Activated CD4-positive, CD25-positive, alpha-beta regulatory T cell treated with anti-CD3 and anti-CD28 coated beads, Interleukin-2, amount 50 U/mL, for 16 hours (primary cell): ENCODE results near the gene XPC.

Experiments used
- DNase-seq: peaks from one replicate; pipeline ENCODE4 v3.0.0-alpha.2; 2020; ENCODE audit warnings: low read depth, low spot score

Gene XPC

DNA sequence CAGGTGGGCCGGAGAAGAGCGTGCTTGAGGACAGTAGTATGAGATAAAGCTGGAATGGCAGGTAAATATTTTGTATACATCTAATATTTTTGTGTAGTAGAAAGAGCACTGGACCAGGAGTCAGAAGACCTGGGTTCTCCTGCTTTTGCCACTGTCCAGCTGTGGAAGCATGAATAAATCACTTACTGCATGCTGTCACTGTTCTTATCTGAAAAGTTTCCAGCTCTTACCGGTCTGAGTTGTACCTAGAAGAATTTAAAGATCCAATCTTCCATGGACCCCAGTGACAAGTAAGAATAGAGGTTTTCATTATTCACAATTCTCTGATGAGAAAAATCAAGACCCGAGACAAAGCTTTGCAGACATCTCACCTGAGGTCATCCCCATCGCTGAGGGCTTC, 5.9 kb downstream of the XPC start:
- DNase-seq, result no peak

DNA sequence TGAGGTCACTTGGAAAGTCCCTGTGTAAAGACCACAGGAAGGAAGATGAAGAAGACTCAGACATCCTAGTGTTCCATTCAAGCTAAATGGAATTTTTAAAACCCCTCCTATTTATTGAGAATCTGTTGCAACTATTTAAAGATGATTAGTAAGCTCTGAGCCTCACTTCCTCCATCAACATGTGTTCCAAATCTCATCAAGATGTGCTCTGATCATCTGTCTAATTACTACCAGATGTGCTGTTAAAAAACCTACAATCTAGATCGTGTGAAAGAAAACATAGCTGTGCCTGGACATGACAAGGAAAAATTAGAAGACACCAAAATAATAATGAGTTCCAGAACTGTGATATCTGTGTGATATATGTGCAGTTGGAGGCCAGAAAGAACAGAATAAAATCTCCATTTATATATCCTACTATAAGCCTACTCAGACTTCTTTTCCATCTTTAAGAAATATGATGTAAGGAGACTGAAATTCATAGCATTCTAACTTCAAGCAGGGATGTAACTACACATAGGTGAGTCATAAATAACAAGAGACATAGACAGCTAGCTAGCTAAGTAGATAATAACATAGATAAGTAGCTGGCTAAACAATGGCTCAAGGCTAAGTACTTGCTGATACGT, 7.8 kb downstream of the XPC start:
- no peak for DNase-seq

DNA sequence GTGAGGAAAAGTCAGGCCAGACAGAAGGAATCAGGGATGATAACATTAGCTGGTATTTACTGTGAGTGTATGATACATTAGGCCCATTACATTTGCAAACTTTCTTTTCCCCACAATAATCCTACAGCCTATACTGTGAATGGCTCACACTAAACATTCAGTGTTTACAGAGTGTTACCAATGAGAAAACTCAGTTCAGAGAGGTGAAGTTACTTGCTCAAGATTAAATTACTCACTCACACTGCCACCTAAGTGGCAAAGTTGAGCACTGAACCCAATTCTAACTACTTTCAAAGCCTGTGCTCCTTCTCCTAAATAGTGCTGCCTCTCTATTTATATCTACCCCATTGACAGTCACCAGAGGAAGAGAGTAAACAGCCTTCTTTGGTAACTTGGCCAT, 8.5 kb downstream of the XPC start:
- no peak for DNase-seq

DNA sequence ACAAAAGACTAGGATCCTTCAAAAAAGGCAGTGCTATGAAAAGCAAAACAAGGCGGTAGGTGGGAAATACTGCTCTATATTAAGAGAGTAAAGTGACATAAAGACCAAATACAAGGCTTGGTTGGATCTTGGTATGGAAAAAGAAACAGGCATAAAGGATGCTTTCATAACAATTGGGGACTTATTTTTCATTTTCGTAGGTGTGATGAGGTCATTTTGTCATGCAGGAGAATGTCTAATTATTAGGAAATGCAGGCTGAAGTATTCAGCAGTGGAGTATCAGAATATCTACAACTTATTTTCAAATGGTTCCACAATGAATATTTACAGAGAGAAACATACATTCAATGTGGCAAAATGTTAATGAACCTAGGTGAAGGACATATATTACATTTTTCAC, 9.0 kb downstream of the XPC start:
- no peak for DNase-seq

DNA sequence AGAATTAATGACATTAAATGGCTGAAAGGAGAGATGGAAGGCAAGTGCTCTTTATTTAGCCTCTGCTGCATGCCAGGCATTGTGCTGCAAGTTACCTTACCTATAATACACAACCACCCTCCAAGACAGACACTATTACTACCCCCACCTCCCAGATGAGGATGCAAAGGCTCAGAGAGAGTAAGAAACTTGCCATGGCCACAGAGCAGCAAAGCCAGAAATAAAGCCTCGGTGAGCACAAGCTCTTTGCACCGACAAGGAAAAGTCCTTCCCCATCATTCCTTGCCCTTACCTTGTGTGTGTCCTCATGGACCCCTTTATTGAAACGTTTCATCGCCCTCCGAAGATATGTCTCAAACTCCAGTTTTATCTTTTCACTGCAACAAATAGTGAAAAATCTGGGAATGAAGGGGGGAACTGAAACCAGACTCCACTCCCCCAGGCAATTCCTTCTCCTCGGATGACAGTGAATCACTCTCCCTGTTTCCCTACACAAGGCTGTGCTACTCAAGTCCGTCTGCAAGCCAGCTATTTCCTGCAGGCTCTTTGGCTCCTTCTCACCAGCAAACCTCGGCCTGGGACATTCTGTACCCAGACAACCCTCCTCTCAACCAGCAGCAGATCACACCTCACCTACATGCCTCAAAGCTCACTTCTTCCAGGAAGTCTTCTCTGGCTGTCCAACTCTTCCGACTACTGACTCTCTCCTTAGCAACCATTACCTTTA, 11.4 kb downstream of the XPC start:
- DNase-seq, result no peak

DNA sequence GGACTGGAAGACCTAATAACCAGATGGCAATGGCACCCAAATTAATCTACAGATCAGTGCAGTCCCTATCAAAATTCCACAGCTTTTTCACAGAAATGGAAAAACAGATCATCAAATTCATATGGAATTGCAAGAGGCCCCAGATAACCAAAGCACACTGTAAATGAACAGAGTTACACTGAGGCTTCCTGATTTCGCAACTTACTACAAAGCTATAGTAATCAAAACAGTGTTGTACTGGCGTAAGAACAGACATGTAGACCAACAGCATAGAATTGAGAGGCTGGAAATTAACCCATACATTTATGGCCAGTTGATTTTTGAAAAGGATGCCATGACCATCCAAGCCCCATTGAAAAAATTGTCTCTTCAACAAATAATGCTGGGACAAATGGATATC, 16.2 kb downstream of the XPC start:
- no peak for DNase-seq

DNA sequence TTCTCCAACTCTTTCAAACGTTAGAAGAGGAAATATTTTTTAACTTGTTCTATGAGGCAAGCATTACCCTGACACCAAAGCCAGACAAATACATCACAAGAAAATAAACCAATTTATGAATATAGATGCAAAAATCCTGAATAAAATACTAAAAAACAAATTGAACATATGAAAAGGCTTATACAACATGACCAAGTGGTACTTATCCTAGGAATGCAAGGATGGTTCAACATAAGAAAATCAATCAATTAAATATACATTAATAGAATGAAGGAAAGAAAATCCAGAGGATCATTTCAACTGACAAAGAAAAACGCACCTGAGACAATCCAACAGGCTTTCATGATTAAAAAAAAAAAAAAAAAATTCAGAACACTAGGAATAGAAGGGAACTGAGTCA, 17.1 kb downstream of the XPC start:
- DNase-seq, result no peak

DNA sequence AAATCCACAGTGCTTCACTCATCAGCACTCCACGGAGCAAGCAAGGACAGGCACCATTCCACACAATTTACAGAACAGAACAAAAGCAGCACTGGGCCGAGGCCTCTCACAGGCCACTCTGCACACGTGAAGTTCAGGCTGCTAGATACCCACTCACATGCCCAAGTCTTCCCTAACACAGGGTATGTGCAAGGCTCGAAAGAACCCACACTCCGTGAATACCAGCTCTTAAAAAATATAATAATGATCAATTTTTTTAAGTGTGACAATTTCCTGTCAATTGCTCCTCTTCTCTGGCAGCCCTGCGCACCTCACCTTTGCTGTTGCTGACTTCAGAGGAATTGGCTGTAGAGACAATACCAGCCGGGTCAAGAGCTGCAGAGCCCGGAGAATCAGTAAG, 19.0 kb downstream of the XPC start:
- DNase-seq, result no peak

DNA sequence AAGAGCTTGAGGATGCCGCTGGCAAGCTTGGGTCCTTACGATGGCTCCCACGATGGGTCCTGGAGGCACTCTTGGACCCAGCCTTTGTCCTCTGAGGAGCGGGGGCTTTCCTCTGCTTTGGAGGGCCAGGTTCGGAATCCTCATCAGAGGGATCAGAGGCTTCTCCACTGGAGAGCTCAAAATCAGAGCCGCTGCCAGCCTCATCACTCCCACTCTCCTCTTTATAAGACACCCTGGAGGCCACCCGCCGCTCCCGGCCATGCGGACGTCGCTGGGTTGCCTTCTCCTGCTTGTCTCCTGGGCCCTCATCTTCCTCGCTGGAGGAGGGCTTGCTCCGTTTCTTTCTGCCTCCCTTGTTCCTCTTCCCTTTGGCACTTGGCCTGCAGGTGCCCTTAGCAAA, 20.0 kb downstream of the XPC start:
- DNase-seq, result no peak

DNA sequence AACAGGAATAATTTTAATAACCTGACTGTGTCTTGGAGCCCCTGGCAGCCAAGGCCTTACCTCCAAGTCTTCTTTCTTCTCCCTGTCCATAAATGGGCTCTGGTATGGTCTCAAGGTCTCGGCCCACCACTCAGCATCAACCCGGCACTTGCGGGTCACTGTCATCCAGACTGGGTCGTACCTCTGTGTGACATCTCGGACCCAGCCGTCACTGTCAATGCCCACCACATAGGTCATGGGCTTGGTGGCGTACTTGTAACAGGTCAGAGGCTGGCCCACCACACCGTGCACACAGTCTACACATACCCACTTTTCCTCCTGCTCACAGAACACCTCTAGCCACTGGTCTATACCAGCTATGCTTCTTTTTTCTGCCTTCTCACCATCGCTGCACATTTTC, 20.4 kb downstream of the XPC start:
- no peak for DNase-seq

DNA sequence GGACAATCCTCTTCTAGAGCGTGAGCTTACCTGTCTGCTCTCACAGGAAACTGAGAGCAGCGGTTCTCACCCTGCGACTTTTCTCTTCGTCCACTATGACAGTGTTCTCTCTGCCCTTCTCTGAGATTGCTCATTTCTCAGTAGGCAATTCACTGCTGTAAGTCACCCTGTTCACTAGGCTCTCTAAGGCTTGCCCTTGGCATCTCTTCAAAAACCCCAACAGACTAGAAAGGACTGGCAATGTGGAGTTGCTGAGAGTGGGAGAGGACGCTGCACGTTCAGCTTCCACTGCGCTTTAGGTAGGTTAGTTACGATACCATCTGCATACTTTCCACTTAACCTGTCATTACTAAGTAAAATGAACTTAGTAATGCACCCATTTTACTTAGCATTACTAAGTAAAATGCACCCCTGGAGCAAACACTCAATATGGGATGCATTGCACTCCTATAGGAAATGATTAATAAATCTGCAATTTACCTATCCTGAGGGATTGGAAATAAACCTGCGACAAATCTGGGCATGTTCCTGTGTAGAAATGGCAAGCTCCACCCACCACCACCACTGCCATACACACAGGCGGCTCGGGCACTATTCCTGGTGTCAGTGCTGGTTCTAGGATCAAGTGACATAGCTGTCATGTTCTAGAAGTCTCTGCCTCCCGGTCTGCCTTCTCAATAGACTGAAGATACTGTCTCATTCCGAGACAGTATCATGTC, 21.4 kb downstream of the XPC start:
- DNase-seq, result no peak

DNA sequence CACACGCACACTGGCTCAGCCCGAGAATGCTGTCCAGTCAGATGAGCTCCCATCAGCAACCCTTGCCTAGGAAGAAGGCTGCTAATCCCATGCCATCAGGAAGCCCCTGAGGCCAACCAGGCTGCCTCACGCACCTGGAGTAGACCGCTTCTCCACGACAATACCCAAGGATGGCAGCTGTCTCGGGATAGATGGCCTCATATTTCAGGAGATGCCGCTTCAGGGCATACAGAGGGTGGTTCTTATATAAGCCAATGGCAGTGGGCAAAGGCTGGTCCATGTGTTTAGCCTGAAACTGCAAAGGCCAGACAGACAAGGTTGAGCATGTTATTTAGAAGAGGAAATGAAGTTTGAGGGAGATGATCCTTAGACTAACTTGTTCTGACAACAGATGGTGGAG, 22.2 kb downstream of the XPC start:
- DNase-seq, result no peak

DNA sequence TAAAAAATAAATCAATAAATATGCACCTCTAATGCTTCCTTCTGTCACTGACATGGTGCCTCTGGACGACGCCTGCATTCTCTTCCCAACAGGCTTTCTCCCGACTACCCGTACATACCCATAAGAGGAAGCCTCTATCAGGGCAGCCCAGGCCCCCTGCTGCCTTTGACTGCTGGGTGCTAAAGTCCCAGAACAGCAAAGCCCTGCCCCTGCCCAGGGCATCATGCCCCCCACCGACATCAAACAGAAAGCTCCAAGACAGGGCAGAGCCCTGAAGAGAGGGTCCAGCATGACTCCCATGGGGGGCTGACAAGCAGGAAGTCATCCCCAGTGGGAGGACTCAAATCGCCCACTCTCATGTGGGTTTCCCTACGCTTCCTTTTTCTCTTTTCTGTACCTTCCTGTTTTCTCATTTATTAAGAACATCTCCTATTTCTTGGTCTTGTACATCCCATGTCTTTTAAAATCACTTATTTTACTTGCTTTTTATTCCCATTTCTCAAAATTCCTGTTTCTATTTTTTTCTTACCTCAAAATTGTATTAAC, 23.4 kb downstream of the XPC start:
- DNase-seq, result no peak

DNA sequence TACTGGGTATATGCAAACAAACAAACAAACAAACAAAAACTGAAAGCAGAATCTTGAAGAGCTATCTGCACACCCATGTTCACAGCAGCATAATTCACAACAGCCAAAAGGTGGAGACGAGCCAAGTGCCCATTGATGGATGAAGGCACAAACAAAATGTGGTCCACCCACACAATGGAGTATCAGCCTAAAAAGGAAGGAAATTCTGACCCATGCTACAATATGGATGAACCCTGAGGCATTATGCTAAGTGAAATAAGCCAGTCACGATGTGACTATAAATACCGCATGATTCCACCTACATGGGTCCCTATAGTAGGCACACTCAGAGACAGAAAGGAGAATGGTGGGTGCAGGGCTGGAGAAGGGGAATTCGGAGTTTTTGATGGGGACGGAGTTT, 24.1 kb downstream of the XPC start:
- DNase-seq, result no peak

DNA sequence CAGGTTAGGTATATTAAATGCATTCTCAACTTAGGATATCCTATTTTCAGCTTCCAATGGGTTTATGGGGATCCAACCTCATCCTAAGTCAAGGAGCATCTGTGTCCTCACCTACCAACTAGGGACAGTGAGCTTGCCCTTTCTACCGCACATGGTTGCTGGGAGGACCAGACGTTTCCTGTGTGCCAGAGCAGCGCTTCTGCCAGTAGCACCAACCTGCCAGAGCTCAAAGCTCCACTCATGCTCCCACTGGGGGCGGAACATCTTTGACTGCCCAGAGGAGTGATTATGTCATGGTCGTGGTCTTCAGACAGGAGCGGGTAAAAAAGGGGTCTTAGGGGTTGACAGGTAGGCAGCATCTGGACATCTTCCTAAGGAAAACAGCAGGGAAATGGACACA, 24.7 kb downstream of the XPC start:
- DNase-seq, result no peak

DNA sequence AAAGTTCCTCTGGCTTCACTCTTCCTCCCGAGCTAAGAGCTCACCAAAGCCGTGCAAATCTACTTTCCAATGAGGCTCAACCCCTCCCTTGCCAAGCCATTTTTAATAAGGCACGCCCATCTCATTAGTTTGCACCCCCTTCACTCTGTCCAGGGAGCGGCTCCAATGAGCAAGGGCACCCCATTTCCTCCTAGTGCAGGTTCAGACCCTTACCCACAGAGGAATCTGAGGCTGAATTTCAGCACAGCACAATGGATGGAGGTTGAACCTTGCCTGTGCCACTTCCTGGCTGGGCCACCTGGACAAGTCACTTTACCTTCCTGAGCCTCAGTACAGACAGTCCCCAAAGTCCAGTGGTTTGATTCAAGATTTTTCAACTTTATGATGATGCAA, 25.4 kb downstream of the XPC start:
- no peak for DNase-seq

DNA sequence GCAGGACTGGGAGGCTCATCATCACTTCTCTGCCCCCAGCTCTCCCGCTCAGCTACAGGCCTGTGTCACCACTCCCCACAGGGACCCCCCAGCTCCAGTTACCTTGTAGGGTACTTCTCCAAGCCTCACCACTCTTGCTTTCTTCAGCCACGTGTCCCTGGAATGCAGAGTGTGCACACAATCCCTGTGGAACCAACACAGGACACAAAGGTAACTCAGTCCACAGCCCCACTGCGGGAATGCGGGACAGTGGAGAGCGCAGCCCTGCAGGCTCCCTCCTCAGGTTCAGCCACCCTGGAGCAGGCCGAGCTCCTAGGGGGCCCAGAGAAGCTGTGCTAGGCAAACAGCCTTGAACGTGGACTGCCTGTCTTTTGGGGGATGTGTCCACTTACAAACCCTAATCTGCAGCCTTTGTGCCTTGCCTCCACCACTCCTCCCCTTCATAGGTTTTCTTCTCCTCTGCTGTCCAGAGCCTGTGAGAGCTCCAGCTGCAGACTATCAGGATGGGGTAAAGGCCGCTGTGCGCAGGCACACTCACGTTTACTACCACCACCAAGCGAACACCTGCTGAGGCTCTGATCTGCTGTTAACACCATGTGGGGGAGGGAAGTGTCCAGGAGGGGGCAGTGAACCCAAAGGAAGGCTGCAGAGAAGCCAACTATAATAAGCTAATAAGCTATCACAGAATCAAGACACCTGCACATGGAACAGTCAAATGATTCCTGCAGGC, 26.0 kb downstream of the XPC start:
- no peak for DNase-seq

DNA sequence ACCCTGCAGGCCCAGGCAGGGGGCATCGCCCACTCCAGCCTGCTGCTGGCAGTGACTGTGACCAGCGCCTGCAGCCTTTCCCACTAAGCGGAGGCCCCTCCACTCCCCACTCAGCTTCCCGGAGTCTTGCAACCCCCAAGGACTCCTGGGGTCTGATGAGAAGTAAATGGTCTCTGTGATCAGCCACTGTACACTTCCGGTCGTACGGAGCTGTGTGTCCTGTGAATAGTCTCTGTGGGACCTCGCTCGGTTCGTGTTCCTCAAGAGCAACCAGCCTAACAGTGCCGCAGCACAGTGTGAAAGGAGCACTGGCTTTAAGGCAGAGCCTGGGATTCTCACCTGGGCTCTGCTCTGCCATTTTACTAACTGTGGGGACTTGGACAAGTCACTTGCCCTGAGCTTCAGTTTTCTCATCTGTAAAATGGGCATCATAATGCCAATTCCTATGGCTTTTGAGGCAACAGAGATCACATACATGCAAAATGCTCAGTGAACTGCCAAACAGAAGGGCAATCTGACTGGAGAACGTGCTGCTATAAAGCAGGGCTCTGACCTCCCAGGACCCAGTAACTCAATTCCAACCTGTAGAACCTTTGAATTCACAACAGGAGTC, 26.8 kb downstream of the XPC start:
- DNase-seq, result no peak

DNA sequence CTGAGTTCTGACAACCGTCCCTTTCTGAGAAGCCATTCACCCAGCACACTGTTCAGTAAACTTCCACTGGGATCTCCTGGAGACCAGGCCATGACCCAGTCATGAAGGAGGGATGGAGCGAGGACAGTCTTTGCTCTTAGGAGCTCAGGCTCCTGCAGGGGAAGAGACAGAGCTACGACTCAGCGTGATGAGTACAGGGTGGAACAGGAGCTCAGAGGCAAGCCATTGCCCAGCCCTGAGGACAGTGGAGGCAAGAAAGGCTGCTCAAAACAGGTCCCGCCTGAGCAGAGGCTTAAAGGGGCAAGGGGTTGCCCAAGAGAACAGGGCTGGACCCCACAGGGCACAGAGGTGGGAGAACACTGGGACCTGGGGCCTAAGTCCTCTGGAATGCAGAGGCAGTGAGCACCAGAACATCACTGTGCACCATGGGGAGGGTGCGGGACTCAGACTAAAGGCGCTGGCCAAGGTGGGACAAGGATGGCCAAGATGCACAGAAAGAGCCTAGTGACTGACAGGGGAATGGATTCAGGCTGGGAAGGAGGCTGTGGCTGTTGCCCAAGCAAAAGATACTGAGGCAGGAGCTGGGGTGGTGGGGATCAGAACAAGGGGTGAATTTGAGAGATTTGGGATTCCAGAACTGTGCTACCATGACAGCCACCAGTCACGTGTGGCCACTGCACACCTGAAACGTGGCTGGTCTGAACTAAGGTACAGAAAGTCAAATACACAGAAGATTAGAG, 27.7 kb downstream of the XPC start:
- no peak for DNase-seq

DNA sequence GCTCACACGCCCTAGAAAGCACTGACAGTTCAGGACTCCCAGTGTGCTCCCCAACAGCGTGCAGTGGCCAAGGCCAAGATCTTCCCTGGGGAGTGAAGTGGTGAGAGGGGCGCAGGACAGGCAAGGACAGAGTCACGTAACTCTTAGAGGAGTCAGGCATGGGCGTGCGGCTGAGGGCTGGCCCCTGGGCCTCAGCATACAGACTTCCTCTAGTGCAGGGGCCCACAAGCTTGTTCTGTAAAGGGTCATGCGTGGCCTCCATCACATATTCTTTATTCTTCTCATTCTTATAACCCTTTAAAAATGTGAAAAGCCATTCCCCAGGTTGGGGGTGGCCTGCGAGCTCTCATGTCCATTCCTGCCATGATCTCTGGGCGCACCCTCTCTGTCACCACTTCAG, 28.3 kb downstream of the XPC start:
- DNase-seq, result no peak
